GM19397 (cell line): ENCODE data around the gene PRR20G.
"Not testable (repeated sequence)": the region's sequence is repeated elsewhere in the genome, so short reads cannot be mapped to it uniquely, and the experiment has no call there.

Experiments used
- ATAC-seq: cut with Tn5 transposase; IDR thresholded peaks from one replicate; pipeline ENCODE4 v1.9.1; 2021; ENCODE audit warnings: mild to moderate bottlenecking, moderate library complexity; ENCODE audit not compliant: unreplicated experiment

Gene PRR20G

DNA sequence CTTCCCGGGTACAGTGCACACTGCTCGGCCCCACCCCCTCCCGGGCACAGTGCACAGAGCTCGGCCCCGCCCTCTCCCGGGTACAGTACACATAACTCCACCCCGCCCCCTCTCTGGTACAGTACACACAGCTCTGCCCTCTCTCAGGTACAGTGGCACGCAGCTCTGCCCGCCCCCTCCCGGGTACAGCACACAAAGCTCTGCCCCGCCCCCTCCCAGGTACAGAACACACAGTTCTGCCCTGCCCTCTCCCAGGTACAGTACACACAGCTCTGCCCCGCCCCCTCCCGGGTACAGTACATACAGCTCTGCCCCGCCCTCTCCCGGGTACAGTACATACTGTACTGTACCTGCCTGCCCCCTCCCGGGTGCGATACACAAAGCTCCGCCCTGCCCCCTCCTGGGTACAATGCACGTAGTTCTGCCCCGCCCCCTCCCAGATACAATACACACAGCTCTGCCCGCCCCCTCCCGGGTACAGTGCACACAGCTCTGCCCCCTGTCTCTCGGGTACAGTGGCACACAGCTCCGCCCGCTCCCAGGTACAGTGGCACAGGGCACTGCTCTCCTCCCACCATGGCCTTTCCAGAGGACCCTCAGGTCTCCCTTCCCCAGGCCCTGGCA is 16.4 kb upstream of the PRR20G start:
- ATAC-seq = no peak

GRCh38 chr3:127299276-127299675 is 11.4 kb upstream of the PRR20G start:
- ATAC-seq = no peak

GRCh38 chr3:127296959-127297358 is 9.1 kb upstream of the PRR20G start:
- ATAC-seq = no peak

DNA sequence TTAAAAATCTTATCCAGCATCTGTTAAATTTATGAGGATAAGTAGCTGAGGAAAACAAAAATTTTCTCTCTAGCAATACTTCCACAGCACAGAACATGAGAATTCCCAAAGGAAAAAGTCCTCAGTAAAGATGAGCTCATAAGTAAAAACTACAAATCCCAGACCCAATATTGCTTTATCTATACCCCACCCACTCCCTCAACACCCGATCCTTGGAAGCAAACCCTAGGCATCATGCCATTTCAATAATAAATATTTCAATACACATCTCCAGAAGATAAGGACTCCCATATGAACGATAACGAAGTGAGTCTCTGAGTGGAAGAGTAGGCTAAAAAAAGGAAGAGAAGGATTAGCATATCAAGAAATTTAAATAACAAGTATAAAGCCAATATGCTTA is 8.3 kb upstream of the PRR20G start:
- no peak for ATAC-seq

DNA sequence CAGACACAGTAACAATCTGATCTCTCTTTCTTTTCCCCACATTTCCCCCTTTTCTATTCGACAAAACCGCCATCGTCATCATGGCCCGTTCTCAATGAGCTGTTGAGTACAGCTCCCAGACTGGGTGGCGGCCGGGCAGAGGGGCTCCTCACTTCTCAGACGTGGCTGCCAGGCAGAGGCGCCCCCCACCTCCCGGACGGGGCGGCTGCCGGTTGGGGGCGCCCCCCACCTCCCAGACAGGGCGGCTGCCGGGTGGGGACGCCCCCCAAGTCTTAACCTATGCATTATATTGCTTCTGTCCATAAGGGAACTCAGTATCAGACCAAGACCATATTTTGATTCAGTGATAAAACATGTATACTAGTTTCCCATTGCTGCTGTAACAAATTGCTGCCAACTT is 5.8 kb upstream of the PRR20G start:
- not testable (repeated sequence) for ATAC-seq

- no peak for ATAC-seq
Observed at GRCh38 chr3:127291611-127292010, 3.8 kb upstream of the PRR20G start.

DNA sequence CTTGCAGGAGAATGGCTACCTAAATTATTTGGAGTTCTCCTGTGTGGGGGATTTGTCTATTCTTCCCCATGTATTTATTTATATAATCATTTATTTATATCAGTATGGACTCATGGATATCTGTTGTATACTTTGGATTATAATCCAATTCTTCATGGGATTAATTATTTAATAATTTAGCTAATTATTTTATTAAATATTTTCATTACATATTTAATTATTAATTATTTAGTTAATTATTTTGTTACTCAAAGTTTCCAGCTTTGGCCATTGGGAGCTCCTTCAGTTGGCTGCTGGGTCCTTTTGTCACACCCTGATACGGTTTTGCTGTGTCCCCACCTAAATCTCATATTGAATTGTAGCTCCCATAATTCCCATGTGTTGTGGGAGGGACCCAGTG is 3.3 kb upstream of the PRR20G start:
- no peak for ATAC-seq

- ATAC-seq = no peak
Observed at GRCh38 chr3:127289706-127290575, 2.1 kb upstream of the PRR20G start.

DNA sequence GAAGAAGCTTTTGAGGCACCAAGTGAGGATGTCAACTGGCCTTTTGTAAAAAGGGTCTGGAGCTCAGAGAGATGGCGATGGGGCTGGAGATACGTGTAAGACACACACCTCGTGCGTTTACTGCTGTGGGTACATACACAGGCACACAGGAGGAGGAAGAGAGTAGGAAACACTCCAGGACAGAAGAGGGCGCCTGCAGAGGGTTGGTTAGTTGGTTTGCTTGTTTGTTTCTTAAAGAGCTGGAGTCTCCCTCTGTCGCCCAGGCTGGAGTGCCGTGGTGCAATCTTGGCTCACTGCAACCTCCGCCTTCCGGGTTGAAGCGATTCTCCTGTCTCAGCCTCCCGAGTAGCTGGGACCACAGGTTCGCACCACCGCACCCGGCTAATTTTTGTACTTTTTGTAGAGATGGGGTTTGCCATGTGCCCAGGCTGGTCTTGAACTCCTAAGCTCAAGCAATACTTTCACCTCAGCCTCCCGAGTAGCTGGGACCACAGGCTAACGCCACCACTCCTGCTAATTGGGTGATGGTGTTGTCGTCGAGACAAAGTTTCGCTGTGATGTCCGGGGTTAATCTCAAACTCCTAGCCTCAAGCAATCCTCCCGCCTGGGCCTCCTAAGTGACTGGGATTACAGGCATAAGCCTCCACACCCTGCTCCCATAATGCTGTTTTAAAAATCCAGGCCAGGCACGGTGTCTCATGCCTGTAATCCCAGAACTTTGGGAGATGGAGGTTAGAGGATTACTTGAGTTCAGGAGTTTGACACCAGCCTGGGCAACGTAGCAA is 1.3 kb upstream of the PRR20G start:
- ATAC-seq = no peak

GRCh38 chr3:127288343-127288742 is 497 bp upstream of the PRR20G start:
- ATAC-seq = no peak

- no peak for ATAC-seq
Observed at GRCh38 chr3:127286571-127287140, 1.2 kb downstream of the PRR20G start.

- no peak for ATAC-seq
Observed at GRCh38 chr3:127284258-127284657, 3.6 kb downstream of the PRR20G start.

DNA sequence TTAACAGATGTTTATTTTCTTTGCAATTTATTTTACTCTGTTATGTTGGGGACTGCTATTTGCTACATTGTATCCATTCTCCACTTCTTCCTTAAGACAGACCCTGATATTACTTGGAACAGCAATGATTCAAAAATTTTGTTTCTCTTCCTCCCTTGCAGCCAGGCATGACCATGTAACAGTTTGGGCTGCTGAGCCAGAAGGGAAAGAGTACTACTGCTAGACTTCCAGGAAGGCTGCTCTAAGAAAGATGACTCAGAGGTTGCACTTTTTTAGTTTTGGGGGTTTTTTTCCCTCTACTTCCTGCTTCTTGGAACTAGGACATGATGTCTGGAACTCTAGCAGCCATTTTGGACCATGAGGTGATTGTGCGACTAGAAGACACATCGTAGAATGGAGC is 10.3 kb downstream of the PRR20G start:
- ATAC-seq = no peak

DNA sequence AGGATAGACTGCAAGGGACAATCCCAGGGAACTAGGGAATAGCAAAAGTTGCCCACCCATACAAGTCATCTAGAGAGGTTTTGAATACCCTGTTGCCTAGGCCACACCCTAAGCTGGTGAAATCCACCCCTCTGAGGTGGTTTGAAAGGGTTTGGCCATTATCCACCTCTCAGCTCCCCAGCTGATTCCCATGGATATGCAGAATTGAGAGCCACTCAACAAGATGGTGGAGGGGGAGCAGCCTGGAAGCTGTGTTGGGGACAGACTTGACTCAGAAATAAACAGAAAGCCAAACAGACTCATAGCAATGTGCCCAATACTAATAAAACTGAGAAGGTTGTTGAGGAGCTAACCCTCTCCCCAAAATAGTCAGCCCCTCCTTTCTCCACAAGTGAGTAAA is 10.9 kb downstream of the PRR20G start:
- no peak for ATAC-seq

GRCh38 chr3:127276396-127276795 is 11.4 kb downstream of the PRR20G start:
- no peak for ATAC-seq

GRCh38 chr3:127275287-127275781 is 12.5 kb downstream of the PRR20G start:
- no peak for ATAC-seq

GRCh38 chr3:127274200-127274760 is 13.6 kb downstream of the PRR20G start:
- ATAC-seq = no peak

DNA sequence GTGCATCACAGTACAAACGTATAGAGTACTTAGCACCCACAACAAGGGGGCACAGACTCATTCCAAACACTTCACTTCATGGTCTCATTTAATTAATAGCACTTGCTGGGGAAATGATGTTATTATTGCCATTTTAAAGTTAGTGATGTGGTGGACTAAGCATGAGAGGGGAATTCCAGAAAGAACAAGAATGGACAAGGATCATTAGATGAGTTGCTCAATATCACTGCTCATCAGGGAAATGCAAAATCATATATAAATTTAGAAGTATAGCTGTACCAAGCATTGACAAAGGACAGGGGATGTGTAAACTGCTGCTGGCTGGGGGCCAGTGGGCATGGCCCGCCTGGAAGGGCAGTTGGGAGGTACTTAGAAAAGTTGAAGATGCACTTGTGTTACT is 14.6 kb downstream of the PRR20G start:
- no peak for ATAC-seq

- ATAC-seq = no peak
Observed at GRCh38 chr3:127266186-127266585, 21.7 kb downstream of the PRR20G start.

DNA sequence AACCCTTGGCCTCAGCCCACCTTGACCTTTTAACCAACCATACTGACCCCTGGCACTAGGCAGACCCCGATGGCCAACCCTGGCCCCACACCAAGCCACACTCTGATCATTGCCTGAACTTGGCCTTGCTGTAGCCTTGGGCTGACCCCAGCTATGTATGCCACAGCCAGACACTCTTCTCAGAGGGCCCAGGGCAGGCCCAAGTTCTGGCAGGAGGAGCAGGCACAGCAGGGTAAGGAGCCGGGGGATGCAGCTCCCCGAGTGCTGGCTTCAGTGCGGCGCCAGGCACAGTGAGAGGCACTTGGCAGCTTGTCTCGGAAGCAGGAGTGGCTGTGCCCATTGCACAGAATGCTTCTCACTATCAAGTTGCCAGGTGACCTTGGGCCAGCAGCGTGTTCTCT is 22.3 kb downstream of the PRR20G start:
- no peak for ATAC-seq
